H1 (cell line): Measurements from ENCODE around the gene HACD2. TPM values are rescaled to one million over a fixed set of nuclear protein-coding genes. Genes with fewer than 3 reads are reported as not detected.

Source experiments
- CTCF ChIA-PET: fragments of 300-600 bp; sonication (Branson Sonifier 250); formaldehyde crosslinking; loops from one replicate; lab custom pipeline; 2021; ENCODE audit not compliant: partially characterized antibody; lab: Charles Lee
- POLR2A ChIA-PET: fragments of 300-600 bp; sonication (Branson Sonifier 250); formaldehyde crosslinking; loops from one replicate; lab custom pipeline; 2021; ENCODE audit warnings: inconsistent platforms; ENCODE audit not compliant: partially characterized antibody; lab: Charles Lee
- DNase-seq, 2 experiments: peaks; one replicate each; pipeline versions ENCODE4 v3.0.0 to v3.0.0-alpha.2; 2010 to 2022; ENCODE audit warnings: low spot score in 2 of 2, low read depth in 1 of 2, mixed read lengths in 1 of 2
- FAIRE-seq: peaks from 2 replicates; lab custom pipeline; 2011; peaks lifted over from hg19 to GRCh38; lab: Jason Lieb, UNC
- H2AFZ ChIP-seq: 2 replicates; pipeline ENCODE4 v1.8.1; 2012; ENCODE audit warnings: low read length, inconsistent platforms
- H2AK5ac ChIP-seq: 2 replicates; pipeline ENCODE4 v1.6.1; 2013; ENCODE audit warnings: low read depth, low read length
- H2BK120ac ChIP-seq: replicated peaks from 2 replicates; pipeline ENCODE3; 2013; ENCODE audit warnings: low read depth, low read length, inconsistent platforms
- H2BK12ac ChIP-seq: 2 replicates; pipeline ENCODE4 v1.6.1; 2013; ENCODE audit warnings: low read depth, low read length
- H2BK15ac ChIP-seq: 2 replicates; pipeline ENCODE4 v1.6.1; 2013; ENCODE audit warnings: low read length
- H2BK20ac ChIP-seq: 2 replicates; pipeline ENCODE4 v1.6.1; 2013; ENCODE audit warnings: low read length
- H2BK5ac ChIP-seq: 2 replicates; pipeline ENCODE4 v1.6.1; 2013; ENCODE audit warnings: low read depth, low read length
- H3K14ac ChIP-seq: 2 replicates; pipeline ENCODE4 v1.6.1; 2013; ENCODE audit warnings: inconsistent platforms; ENCODE audit not compliant: insufficient read length
- H3K18ac ChIP-seq: 2 replicates; pipeline ENCODE4 v1.6.1; 2013; ENCODE audit warnings: low read length; ENCODE audit errors: extremely low read depth
- H3K23ac ChIP-seq: 2 replicates; pipeline ENCODE4 v1.6.1; 2013; ENCODE audit warnings: inconsistent platforms; ENCODE audit not compliant: insufficient read length
- H3K23me2 ChIP-seq: 2 replicates; pipeline ENCODE4 v1.6.1; 2013; ENCODE audit warnings: low read depth, low read length
- H3K27ac ChIP-seq: 2 replicates; pipeline ENCODE4 v1.6.1; 2011; ENCODE audit warnings: low read depth, low read length, inconsistent platforms
- H3K27me3 ChIP-seq, 4 experiments: replicated peaks in 1 of 4; 1 replicate in 1 of 4; 2 replicates in 3 of 4; pipeline versions ENCODE4 v1.6.1 to v1.8.1; 2011 to 2013; ENCODE audit warnings: low read length in 3 of 4, mild to moderate bottlenecking in 3 of 4, inconsistent platforms in 2 of 4, mixed read lengths in 2 of 4, moderate library complexity in 1 of 4; ENCODE audit not compliant: control insufficient read depth in 3 of 4, insufficient read depth in 3 of 4; ENCODE audit errors: extremely low read depth in 1 of 4
- H3K36me3 ChIP-seq, 4 experiments: 2 replicates each; pipeline versions ENCODE4 v1.6.1 to v1.8.1; 2011 to 2013; ENCODE audit warnings: mild to moderate bottlenecking in 4 of 4, low read length in 3 of 4, moderate library complexity in 2 of 4, control low read depth in 1 of 4, inconsistent platforms in 1 of 4; ENCODE audit not compliant: insufficient read depth in 4 of 4, control insufficient read depth in 2 of 4
- H3K4ac ChIP-seq: replicated peaks from 2 replicates; pipeline ENCODE3; 2013; ENCODE audit warnings: low read length, low read depth, mixed read lengths, inconsistent platforms; ENCODE audit not compliant: insufficient read length
- H3K4me1 ChIP-seq, 4 experiments: replicated peaks in 1 of 4; 1 replicate in 1 of 4; 2 replicates in 3 of 4; pipeline versions ENCODE4 v1.6.1 to v1.8.1; 2011 to 2013; ENCODE audit warnings: low read length in 3 of 4, inconsistent platforms in 2 of 4, mixed read lengths in 1 of 4; ENCODE audit not compliant: insufficient read depth in 4 of 4, control insufficient read depth in 3 of 4
- H3K4me2 ChIP-seq, 2 experiments: 2 replicates each; pipeline versions ENCODE4 v1.6.1 to v1.8.1; 2011 to 2013; ENCODE audit warnings: low read depth in 2 of 2, low read length in 2 of 2, control low read depth in 1 of 2, inconsistent platforms in 1 of 2, mild to moderate bottlenecking in 1 of 2; ENCODE audit not compliant: insufficient read depth in 1 of 2
- H3K4me3 ChIP-seq, 4 experiments: fragments of 200-600, 300-600 bp in 1 of 4; sonication (generic), shearing (Covaris generic), sonication (Bioruptor Twin) in 1 of 4; 2 replicates each; pipeline versions ENCODE4 v1.5.1 to v1.8.1; 2011 to 2016; ENCODE audit warnings: low read length in 4 of 4, low read depth in 3 of 4, control low read depth in 2 of 4, inconsistent platforms in 2 of 4, mild to moderate bottlenecking in 2 of 4, mixed read lengths in 1 of 4, moderate library complexity in 1 of 4; ENCODE audit not compliant: insufficient read depth in 2 of 4; ENCODE audit errors: extremely low read depth in 1 of 4
- H3K56ac ChIP-seq: replicated peaks from 2 replicates; pipeline ENCODE3; 2013; ENCODE audit warnings: low read depth, mild to moderate bottlenecking, mixed read lengths, low read length, inconsistent platforms; ENCODE audit not compliant: insufficient read length
- H3K79me1 ChIP-seq: 2 replicates; pipeline ENCODE4 v1.6.1; 2013; ENCODE audit warnings: low read depth, low read length, control low read depth
- H3K79me2 ChIP-seq, 2 experiments: 2 replicates each; pipeline versions ENCODE4 v1.6.1 to v1.8.1; 2012 to 2013; ENCODE audit warnings: low read length in 2 of 2, mild to moderate bottlenecking in 2 of 2, inconsistent platforms in 1 of 2; ENCODE audit not compliant: insufficient read depth in 2 of 2, control insufficient read depth in 1 of 2
- H3K9ac ChIP-seq, 4 experiments: replicated peaks in 1 of 4; 1 replicate in 1 of 4; 2 replicates in 3 of 4; pipeline versions ENCODE4 v1.6.1 to v1.8.1; 2011 to 2013; ENCODE audit warnings: low read depth in 3 of 4, low read length in 3 of 4, control low read depth in 2 of 4, mild to moderate bottlenecking in 2 of 4, moderate library complexity in 2 of 4, inconsistent platforms in 1 of 4; ENCODE audit errors: extremely low read depth in 1 of 4
- H3K9me3 ChIP-seq, 2 experiments: 2 replicates each; pipeline versions ENCODE4 v1.6.1 to v1.8.1; 2012 to 2013; ENCODE audit warnings: mild to moderate bottlenecking in 2 of 2, moderate library complexity in 2 of 2, control low read depth in 1 of 2, inconsistent platforms in 1 of 2, low read depth in 1 of 2, low read length in 1 of 2, mixed read lengths in 1 of 2; ENCODE audit not compliant: insufficient read depth in 2 of 2
- H4K20me1 ChIP-seq, 2 experiments: replicated peaks in 1 of 2; 2 replicates each; pipeline versions ENCODE3 to v1.8.1; 2011 to 2013; ENCODE audit warnings: inconsistent platforms in 2 of 2, low read length in 2 of 2, mild to moderate bottlenecking in 1 of 2; ENCODE audit not compliant: insufficient read depth in 2 of 2, control insufficient read depth in 1 of 2
- H4K5ac ChIP-seq: 2 replicates; pipeline ENCODE4 v1.6.1; 2013; ENCODE audit warnings: low read length, low read depth, mixed read lengths, inconsistent platforms; ENCODE audit not compliant: insufficient read length
- H4K8ac ChIP-seq: 2 replicates; pipeline ENCODE4 v1.8.0; 2013; ENCODE audit warnings: mild to moderate bottlenecking, moderate library complexity, low read length, inconsistent platforms; ENCODE audit not compliant: insufficient read depth; ENCODE audit errors: extremely low read depth
- H4K91ac ChIP-seq: replicated peaks from 2 replicates; pipeline ENCODE3; 2013; ENCODE audit warnings: low read length, mixed read lengths, inconsistent platforms; ENCODE audit not compliant: insufficient read length
- EP300 ChIP-seq, 2 experiments: IDR thresholded peaks; 1 replicate in 1 of 2; 2 replicates in 1 of 2; pipeline ENCODE4 v1.6.1; 2011 to 2012; ENCODE audit warnings: low read depth in 2 of 2, low read length in 2 of 2, mild to moderate bottlenecking in 2 of 2, borderline replicate concordance in 1 of 2, inconsistent platforms in 1 of 2, moderate library complexity in 1 of 2
- RAD21 ChIP-seq, 2 experiments: IDR thresholded peaks in 1 of 2; conservative IDR thresholded peaks in 1 of 2; 2 replicates each; pipeline ENCODE4 v1.6.1; 2011; ENCODE audit warnings: low read depth in 2 of 2, low read length in 2 of 2, improper control_type of control experiment in 1 of 2, inconsistent platforms in 1 of 2, mild to moderate bottlenecking in 1 of 2, moderate library complexity in 1 of 2
- WGBS, 2 experiments: shearing (Covaris generic) in 1 of 2; methylation state at CpG; one replicate each; pipeline versions ENCODE4 v1.1.6 to v1.1.7; 2013 to 2015; ENCODE audit warnings: low lambda C conversion rate in 2 of 2, mixed read lengths in 2 of 2, inconsistent platforms in 1 of 2, low coverage in 1 of 2, missing lambda C conversion rate in 1 of 2; ENCODE audit not compliant: insufficient replicate concordance in 2 of 2, insufficient coverage in 1 of 2, insufficient read length in 1 of 2; ENCODE audit errors: extremely low coverage in 1 of 2, missing lambda C conversion rate in 1 of 2; 5-methylcytosine and 5-hydroxymethylcytosine counted together
- polyA plus RNA-seq, 7 experiments: library from polyadenylated mRNA; depleted of rRNA in 3 of 7; stranded (reverse) in 5 of 7; unstranded in 2 of 7; fragments of >200 nt in 5 of 7; fragments of 200-250 nt in 2 of 7; gene quantifications; 1 replicate in 5 of 7; 2 replicates in 1 of 7; 4 replicates in 1 of 7; pipeline versions ENCODE4 v1.2.1 to v1.2.3, GENCODE V29; 2011 to 2013; ENCODE audit warnings: missing spikeins in 2 of 7, mixed read lengths in 2 of 7
- total RNA-seq: library from RNA; stranded (reverse); fragmentation: NEBNext Ultra II Directional; extraction: Animal tissue kit (Norgen Biotek cat#: 25700); gene quantifications from 2 replicates; pipeline ENCODE4 v1.2.1, GENCODE V29; 2021
- TF ChIP-seq, protein P1 (sequence below), 3 experiments: IDR thresholded peaks; 1 replicate in 2 of 3; 2 replicates in 1 of 3; pipeline versions ENCODE4 v1.5.1 to v1.6.1; 2011; ENCODE audit warnings: low read length in 3 of 3, mild to moderate bottlenecking in 3 of 3, inconsistent platforms in 2 of 3, low read depth in 1 of 3, moderate library complexity in 1 of 3; ENCODE audit not compliant: insufficient read depth in 1 of 3; ENCODE audit errors: control extremely low read depth in 1 of 3

Gene HACD2
- total and polyA plus RNA-seq, 2 of the 8 experiments (the other 6 are each of a cell fraction or from before 2014, with no cell fraction given) = 24.9 to 31.2 TPM

DNA sequence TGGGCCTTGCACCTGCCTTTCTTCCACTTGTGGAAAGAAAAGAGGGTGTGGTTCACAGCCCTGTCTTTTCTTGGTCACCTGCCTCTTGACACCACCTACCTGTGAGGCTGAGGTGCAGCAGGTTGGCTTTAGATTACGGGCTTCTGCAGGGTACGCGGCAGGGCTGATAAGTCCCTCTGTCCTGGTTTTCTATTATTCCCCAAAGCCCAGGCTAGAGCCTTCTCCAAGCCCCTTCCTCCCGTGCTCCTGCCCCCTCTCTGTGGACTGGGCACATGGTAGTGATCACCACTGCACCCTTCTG, 44.8 kb upstream of the HACD2 start:
- Histone ChIP-seq H3K9ac (no peak overlapping the region), H3K14ac (no peak overlapping the region), H2AFZ (no peak overlapping the region), H2AK5ac (no peak overlapping the region), H3K79me1 (no peaks in the 10 kb centered on the region; the same call in 1 of the 2 replicates), H2BK20ac (no peak overlapping the region), H3K4me3 (no peak overlapping the region), H4K20me1 (no peaks in the 10 kb centered on the region), H2BK5ac (no peak overlapping the region), H4K5ac (no peak overlapping the region), H3K23me2 (0 out of 2 replicates have a peak, but pooled peaks cover 2% of the 10 kb centered on the region), H3K36me3 (no peaks in the 10 kb centered on the region), H3K56ac (no peak overlapping the region), H3K4ac (no peak overlapping the region), H4K91ac (no peak overlapping the region), H3K27ac (no peak overlapping the region), H3K27me3 (no peaks in the 10 kb centered on the region), H3K4me1 (peaks cover 0 to 10% (median 2%) of the 10 kb centered on the region in 4 experiments; a peak in 4 of 7 replicates), H2BK120ac (no peak overlapping the region), H3K4me2 (no peak overlapping the region), H3K79me2 (no peaks in the 10 kb centered on the region), H3K9me3 (no peaks in the 10 kb centered on the region), H2BK15ac (no peak overlapping the region), H4K8ac (no peak overlapping the region), H3K23ac (no peak overlapping the region), H3K18ac (no peak overlapping the region), H2BK12ac (no peak overlapping the region)
- TF ChIP-seq, protein P1, sequence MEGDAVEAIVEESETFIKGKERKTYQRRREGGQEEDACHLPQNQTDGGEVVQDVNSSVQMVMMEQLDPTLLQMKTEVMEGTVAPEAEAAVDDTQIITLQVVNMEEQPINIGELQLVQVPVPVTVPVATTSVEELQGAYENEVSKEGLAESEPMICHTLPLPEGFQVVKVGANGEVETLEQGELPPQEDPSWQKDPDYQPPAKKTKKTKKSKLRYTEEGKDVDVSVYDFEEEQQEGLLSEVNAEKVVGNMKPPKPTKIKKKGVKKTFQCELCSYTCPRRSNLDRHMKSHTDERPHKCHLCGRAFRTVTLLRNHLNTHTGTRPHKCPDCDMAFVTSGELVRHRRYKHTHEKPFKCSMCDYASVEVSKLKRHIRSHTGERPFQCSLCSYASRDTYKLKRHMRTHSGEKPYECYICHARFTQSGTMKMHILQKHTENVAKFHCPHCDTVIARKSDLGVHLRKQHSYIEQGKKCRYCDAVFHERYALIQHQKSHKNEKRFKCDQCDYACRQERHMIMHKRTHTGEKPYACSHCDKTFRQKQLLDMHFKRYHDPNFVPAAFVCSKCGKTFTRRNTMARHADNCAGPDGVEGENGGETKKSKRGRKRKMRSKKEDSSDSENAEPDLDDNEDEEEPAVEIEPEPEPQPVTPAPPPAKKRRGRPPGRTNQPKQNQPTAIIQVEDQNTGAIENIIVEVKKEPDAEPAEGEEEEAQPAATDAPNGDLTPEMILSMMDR (IDR thresholded peaks at IDR 0.05; ENCODE audit: control extremely low read depth in 1 of 3, insufficient read depth in 1 of 3, low read depth in 1 of 3, low read length in 3 of 3) = peak; percentile 34 to 52 (median 51)
- TF ChIP-seq RAD21 (IDR thresholded peaks at IDR 0.05 in 1 of 2, conservative IDR thresholded peaks at IDR 0.05 in 1 of 2; ENCODE audit: low read depth in 2 of 2, low read length in 2 of 2) (peak; percentile 25 to 47; a peak in 3 of 4 replicates), EP300 (IDR thresholded peaks at IDR 0.05; ENCODE audit: borderline replicate concordance in 1 of 2, low read depth in 2 of 2, low read length in 2 of 2) (no peak)
- FAIRE-seq (peak; percentile 42), DNase-seq (no peak)
- 72% methylated on average over 4 of the region's 4 CpGs; no CpG with 5 or more reads in 1 of the 2 experiments for WGBS, 2 experiments
- CTCF ChIA-PET = interaction anchor here (1.0 to 5.1 kb wide), 4 partner anchors 11 to 37 kb away, joined by 3 to 50 read pairs (median 4); no protein-coding TSS in a partner anchor
- POLR2A ChIA-PET = no interaction called here
